Kidney (tissue), 14 donors: Measurements from ENCODE around the gene ST3GAL6. TPM values are rescaled to one million over a fixed set of nuclear protein-coding genes. Genes with fewer than 3 reads are reported as not detected.

Source experiments
- DNase-seq, 5 donors: peaks; one replicate each; pipeline ENCODE4 v3.0.0-alpha.2; 2013 to 2020
- FAIRE-seq: peaks from 2 replicates; lab custom pipeline; 2012; peaks lifted over from hg19 to GRCh38; lab: Jason Lieb, UNC
- H3K27ac ChIP-seq, 2 donors: one replicate each; pipeline ENCODE4 v1.7.0; 2013; ENCODE audit warnings: low read depth in 2 of 2, low read length in 2 of 2, inconsistent platforms in 1 of 2
- H3K27me3 ChIP-seq: one replicate; pipeline ENCODE4 v1.7.1; 2013; ENCODE audit warnings: low read length, inconsistent platforms; ENCODE audit not compliant: control insufficient read depth, insufficient read depth
- H3K36me3 ChIP-seq, 3 donors: one replicate each; pipeline versions ENCODE4 v1.7.0 to v1.7.1; 2013; ENCODE audit warnings: low read length in 3 of 3, control low read depth in 1 of 3, inconsistent platforms in 1 of 3; ENCODE audit not compliant: insufficient read depth in 3 of 3, control insufficient read depth in 2 of 3
- H3K4me1 ChIP-seq, 3 donors: one replicate each; pipeline versions ENCODE4 v1.7.0 to v1.7.1; 2013; ENCODE audit warnings: low read length in 3 of 3, inconsistent platforms in 1 of 3, low read depth in 1 of 3; ENCODE audit not compliant: control insufficient read depth in 2 of 3, insufficient read depth in 2 of 3
- H3K4me3 ChIP-seq, 3 donors: one replicate each; pipeline versions ENCODE4 v1.7.0 to v1.8.1; 2013; ENCODE audit warnings: low read length in 3 of 3, control low read depth in 1 of 3, inconsistent platforms in 1 of 3
- H3K9ac ChIP-seq, 3 donors: one replicate each; pipeline versions ENCODE4 v1.7.0 to v1.7.1; 2013; ENCODE audit warnings: low read length in 3 of 3, control low read depth in 1 of 3, inconsistent platforms in 1 of 3
- H3K9me3 ChIP-seq, 3 donors: one replicate each; pipeline versions ENCODE4 v1.7.0 to v1.7.1; 2013; ENCODE audit warnings: low read length in 3 of 3, control low read depth in 1 of 3, inconsistent platforms in 1 of 3; ENCODE audit not compliant: control insufficient read depth in 2 of 3, insufficient read depth in 1 of 3
- CTCF ChIP-seq: IDR thresholded peaks from 3 replicates; pipeline ENCODE4 v1.5.1; 2012; ENCODE audit warnings: mild to moderate bottlenecking, moderate library complexity, borderline replicate concordance; ENCODE audit not compliant: insufficient read depth; ENCODE audit errors: extremely low read depth
- intact Hi-C: fragments of 100-400 bp; cut with DNase I; formaldehyde crosslinking; loops from one replicate; pipeline ENCODE4 v1.11.1; 2022
- polyA plus RNA-seq: library from polyadenylated mRNA; stranded (reverse); fragments of 350-450 nt; fragmentation: Illumina TruSeq; extraction: RNeasy Lipid Tissue Mini Kit (QIAGEN cat#74804); gene quantifications from one replicate; pipeline ENCODE4 v1.2.3, GENCODE V29; 2014; ENCODE audit warnings: low read depth, low replicate concordance; ENCODE audit not compliant: insufficient read depth
- total RNA-seq: library from RNA; stranded (reverse); fragmentation: NEBNext Ultra II Directional; extraction: Animal tissue kit (Norgen Biotek cat#: 25700); gene quantifications from one replicate; pipeline ENCODE4 v1.2.1, GENCODE V29; 2021
- donor health status: control.
- donor health status: control.
- donor health status: control.
- donor health status: control.
- donor health status: control.
- donor health status: DM: yes; HTN: yes; CAD: no.
- donor health status: Normal renal cell carcinoma (clear cell type).

Gene ST3GAL6
- total and polyA plus RNA-seq, 2 donors from 2014 or later: 10.7 to 20.8 TPM

- TF ChIP-seq CTCF: no peak
- no peak overlapping the region for H3K4me3 ChIP-seq
- no peaks in the 10 kb centered on the region for H3K4me1 ChIP-seq
- FAIRE-seq (no peak), DNase-seq (no peak)
- no peaks in the 10 kb centered on the region for H3K36me3 ChIP-seq
- H3K27me3 ChIP-seq: no peaks in the 10 kb centered on the region
- intact Hi-C loops: no loop called here
- no peak overlapping the region for H3K27ac ChIP-seq
- no peak overlapping the region for H3K9ac ChIP-seq
- H3K9me3 ChIP-seq: no peaks in the 10 kb centered on the region
Measured at GRCh38 chr3:98718730-98719129, 44.4 kb upstream of the ST3GAL6 start.

GRCh38 chr3:98721776-98722175 is 41.4 kb upstream of the ST3GAL6 start:
- no peak for TF ChIP-seq CTCF
- intact Hi-C loops: no loop called here
- Histone ChIP-seq H3K9ac (no peak overlapping the region), H3K27me3 (no peaks in the 10 kb centered on the region), H3K27ac (no peak overlapping the region), H3K36me3 (no peaks in the 10 kb centered on the region), H3K9me3 (no peaks in the 10 kb centered on the region), H3K4me3 (no peak overlapping the region), H3K4me1 (no peaks in the 10 kb centered on the region)
- no peak for FAIRE-seq
- no peak for DNase-seq

- TF ChIP-seq CTCF: no peak
- DNase-seq (no peak), FAIRE-seq (no peak)
- intact Hi-C loops: no loop called here
- H3K4me3 ChIP-seq: no peak overlapping the region
- no peak overlapping the region for H3K9ac ChIP-seq
- no peaks in the 10 kb centered on the region for H3K4me1 ChIP-seq
- H3K27ac ChIP-seq: no peak overlapping the region
- H3K36me3 ChIP-seq: no peaks in the 10 kb centered on the region
- no peaks in the 10 kb centered on the region for H3K9me3 ChIP-seq
- H3K27me3 ChIP-seq: no peaks in the 10 kb centered on the region
Measured at GRCh38 chr3:98722389-98722788, 40.8 kb upstream of the ST3GAL6 start.

- FAIRE-seq (no peak), DNase-seq (no peak)
- Histone ChIP-seq H3K27ac (no peak overlapping the region), H3K4me3 (no peak overlapping the region), H3K9ac (no peak overlapping the region), H3K36me3 (no peaks in the 10 kb centered on the region), H3K4me1 (no peaks in the 10 kb centered on the region), H3K9me3 (no peaks in the 10 kb centered on the region), H3K27me3 (no peaks in the 10 kb centered on the region)
- intact Hi-C loops: no loop called here
- TF ChIP-seq CTCF: no peak
Measured at GRCh38 chr3:98725352-98725751, 37.8 kb upstream of the ST3GAL6 start.
